Testis (tissue), 3 donors: ENCODE results near the gene SAFB2. TPM values are rescaled to one million over a fixed set of nuclear protein-coding genes. Genes with fewer than 3 reads are reported as not detected.

Experiments
- DNase-seq: peaks from one replicate; pipeline ENCODE4 v3.0.0-alpha.2; 2019
- H3K27ac ChIP-seq, 2 donors: fragments of 200-600 bp; sonication (generic); one replicate each; pipeline ENCODE4 v1.5.1; 2019
- H3K27me3 ChIP-seq: fragments of 200-600 bp; sonication (generic); one replicate; pipeline ENCODE4 v1.5.1; 2019
- H3K36me3 ChIP-seq: fragments of 200-600 bp; sonication (generic); one replicate; pipeline ENCODE4 v1.5.1; 2017; ENCODE audit warnings: low read depth; ENCODE audit errors: missing control alignments
- H3K4me1 ChIP-seq: fragments of 200-600 bp; sonication (generic); one replicate; pipeline ENCODE4 v1.5.1; 2019
- H3K4me3 ChIP-seq, 2 donors: fragments of 200-600 bp; sonication (generic); one replicate each; pipeline ENCODE4 v1.5.1; 2017 to 2019
- H3K9me3 ChIP-seq: fragments of 200-600 bp; sonication (generic); one replicate; pipeline ENCODE4 v1.5.1; 2017
- POLR2A ChIP-seq: fragments of 450-650 bp; IDR thresholded peaks from one replicate; pipeline ENCODE4 v1.6.1; 2017; ENCODE audit warnings: antibody characterized with exemption, mild to moderate bottlenecking, moderate library complexity
- WGBS, 2 donors: methylation state at CpG; one replicate each; pipeline ENCODE4 v1.1.5; 2018; 5-methylcytosine and 5-hydroxymethylcytosine counted together
- intact Hi-C: fragments of 100-400 bp; cut with DNase I; formaldehyde crosslinking; loops from one replicate; pipeline ENCODE4 v1.15.1; 2023; ENCODE audit warnings: low total_unique reads
- polyA plus RNA-seq: library from polyadenylated mRNA; stranded (reverse); fragments of 350-450 nt; fragmentation: Illumina TruSeq; extraction: RNeasy Lipid Tissue Mini Kit (QIAGEN cat#74804); gene quantifications from one replicate; pipeline ENCODE4 v1.2.3, GENCODE V29; 2014; ENCODE audit warnings: low read depth, low replicate concordance; ENCODE audit not compliant: insufficient read depth
- total RNA-seq, 2 donors: library from RNA; depleted of rRNA; stranded (reverse); fragments of >200 nt; gene quantifications; one replicate each; pipeline ENCODE4 v1.2.3, GENCODE V29; 2016
- TF ChIP-seq, protein P1 (sequence below), 3 experiments: fragments of 450-650 bp in 2 of 3; fragments of 200-600 bp in 1 of 3; sonication (generic) in 1 of 3; IDR thresholded peaks; one replicate each; pipeline ENCODE4 v1.5.1; 2016 to 2019; ENCODE audit warnings: antibody characterized with exemption in 3 of 3, mild to moderate bottlenecking in 2 of 3, moderate library complexity in 1 of 3

SAFB2 gene
- total and polyA plus RNA-seq, 3 donors from 2014 or later: 84.1 to 209 (median 173) TPM

DNA sequence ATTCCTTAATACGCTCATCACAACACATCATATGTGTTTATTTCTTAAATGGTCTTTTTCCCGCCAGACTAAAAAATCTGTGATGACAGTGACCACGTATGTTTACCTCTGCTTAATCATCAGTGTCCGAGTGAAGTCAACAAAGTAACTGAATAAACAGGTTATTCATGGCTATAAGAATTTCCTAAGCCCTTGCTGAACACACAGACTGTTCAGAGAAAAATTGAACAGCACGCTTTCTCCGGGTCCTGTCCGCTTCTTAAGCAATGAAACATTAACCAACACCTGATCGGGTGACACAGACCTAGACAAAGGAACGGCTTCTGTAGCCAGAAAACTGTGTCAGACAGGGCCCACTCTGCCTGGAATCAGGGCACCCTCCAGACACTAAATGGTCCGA lies 14.3 kb downstream of the SAFB2 start:
- intact Hi-C loops: no loop called here
- Histone ChIP-seq H3K4me1 (no peaks in the 10 kb centered on the region), H3K9me3 (no peaks in the 10 kb centered on the region), H3K27ac (no peak overlapping the region), H3K36me3 (peaks cover 9% of the 10 kb centered on the region), H3K4me3 (no peak overlapping the region), H3K27me3 (no peaks in the 10 kb centered on the region)
- 91 to 93% methylated on average over 9 to 10 of the region's 10 CpGs for WGBS, 2 donors
- TF ChIP-seq POLR2A: no peak
- TF ChIP-seq, protein P1, sequence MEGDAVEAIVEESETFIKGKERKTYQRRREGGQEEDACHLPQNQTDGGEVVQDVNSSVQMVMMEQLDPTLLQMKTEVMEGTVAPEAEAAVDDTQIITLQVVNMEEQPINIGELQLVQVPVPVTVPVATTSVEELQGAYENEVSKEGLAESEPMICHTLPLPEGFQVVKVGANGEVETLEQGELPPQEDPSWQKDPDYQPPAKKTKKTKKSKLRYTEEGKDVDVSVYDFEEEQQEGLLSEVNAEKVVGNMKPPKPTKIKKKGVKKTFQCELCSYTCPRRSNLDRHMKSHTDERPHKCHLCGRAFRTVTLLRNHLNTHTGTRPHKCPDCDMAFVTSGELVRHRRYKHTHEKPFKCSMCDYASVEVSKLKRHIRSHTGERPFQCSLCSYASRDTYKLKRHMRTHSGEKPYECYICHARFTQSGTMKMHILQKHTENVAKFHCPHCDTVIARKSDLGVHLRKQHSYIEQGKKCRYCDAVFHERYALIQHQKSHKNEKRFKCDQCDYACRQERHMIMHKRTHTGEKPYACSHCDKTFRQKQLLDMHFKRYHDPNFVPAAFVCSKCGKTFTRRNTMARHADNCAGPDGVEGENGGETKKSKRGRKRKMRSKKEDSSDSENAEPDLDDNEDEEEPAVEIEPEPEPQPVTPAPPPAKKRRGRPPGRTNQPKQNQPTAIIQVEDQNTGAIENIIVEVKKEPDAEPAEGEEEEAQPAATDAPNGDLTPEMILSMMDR (IDR thresholded peaks at IDR 0.05): no peak
- DNase-seq: no peak

DNA sequence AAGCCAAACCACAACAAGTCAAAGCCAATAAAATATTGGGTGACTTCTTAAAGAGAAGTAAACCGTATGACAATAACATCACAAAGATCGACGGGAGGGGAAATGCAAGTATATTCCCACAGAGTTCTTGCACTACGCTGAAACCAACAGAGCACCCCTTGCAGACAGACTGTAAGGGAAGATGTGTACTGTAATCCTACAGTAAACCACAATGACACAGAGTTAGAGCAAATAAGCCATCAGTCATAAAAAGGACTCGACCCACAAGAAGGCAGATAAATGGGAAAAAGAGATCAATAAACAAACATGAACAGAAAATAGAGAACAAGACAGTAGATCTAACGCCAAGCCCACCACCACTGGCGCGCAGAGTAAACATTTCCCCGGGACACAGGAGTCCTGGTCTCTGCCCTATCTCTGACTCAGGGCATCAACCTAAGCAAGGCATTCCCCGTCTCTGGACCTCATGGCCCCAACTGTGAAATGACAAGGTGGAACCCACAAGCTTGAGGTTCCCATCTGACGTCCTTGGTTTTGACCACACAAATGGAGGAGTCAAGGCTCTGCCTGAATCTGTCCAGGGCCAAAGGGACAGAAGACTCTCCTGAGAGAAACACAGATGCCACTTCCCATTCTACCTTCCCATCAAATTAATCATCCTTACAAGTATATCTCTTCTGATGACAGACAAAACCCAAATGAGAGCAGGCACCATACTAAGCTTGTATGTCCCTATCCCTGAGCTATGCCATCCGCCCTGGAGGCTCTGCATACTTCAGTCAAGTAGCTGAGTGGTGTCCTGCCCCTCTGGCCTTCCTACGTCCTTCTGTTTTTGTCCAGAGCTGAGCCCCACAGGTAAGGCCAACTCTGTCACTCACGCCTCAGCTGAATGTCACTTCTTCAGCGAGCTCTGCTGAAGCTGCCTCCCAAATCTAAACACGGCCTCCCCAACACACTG lies 15.0 kb downstream of the SAFB2 start:
- 89% methylated on average over 16 of the region's 16 CpGs for WGBS, 2 donors
- TF ChIP-seq, protein P1 (IDR thresholded peaks at IDR 0.05): no peak
- no peak for TF ChIP-seq POLR2A
- Histone ChIP-seq H3K27me3 (no peaks in the 10 kb centered on the region), H3K4me1 (no peaks in the 10 kb centered on the region), H3K4me3 (no peak overlapping the region), H3K36me3 (peaks cover 9% of the 10 kb centered on the region), H3K9me3 (no peaks in the 10 kb centered on the region), H3K27ac (no peak overlapping the region)
- intact Hi-C loops: no loop called here
- no peak for DNase-seq

DNA sequence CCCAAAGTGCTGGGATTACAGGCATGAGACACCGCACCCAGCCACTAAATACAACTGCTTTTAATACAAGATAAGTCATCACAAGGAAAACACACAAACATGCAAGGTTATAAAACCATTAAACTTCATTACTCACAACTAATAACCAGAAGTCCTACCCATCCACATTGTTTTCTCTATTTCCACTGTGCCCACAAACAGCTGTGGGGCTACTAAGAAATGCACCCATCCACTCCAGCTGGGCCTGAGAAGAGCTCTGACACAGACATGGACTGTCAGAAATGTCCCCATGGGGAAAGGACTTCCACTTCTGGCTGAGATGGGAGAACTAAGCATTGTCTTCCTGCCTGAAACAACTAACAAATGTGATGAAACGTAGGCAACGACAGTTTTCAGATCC lies 17.2 kb downstream of the SAFB2 start:
- intact Hi-C loops: no loop called here
- H3K36me3 ChIP-seq: peaks cover 9% of the 10 kb centered on the region

DNA sequence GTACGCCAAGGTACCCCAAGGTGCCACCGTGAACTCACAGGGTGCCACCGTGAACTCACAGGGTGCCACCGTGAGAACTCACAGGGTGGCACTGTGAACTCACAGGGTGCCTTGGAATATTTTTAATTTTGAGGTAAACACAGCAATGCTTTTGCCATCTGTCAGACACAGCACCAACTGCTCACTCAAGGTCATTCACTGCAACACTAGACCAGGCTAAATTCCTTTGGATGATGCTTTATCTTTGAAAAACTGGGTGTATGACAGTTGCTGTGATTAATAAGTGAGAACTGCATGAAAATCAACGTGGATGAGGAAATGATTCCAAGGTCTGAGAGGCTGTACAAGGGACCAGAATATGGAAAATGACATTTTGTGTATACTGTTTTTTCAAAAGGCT lies 18.9 kb downstream of the SAFB2 start:
- no peaks in the 10 kb centered on the region for H3K4me1 ChIP-seq
- 64 to 66% methylated on average over 5 of the region's 5 CpGs for whole genome bisulfite sequencing, 2 donors
- TF ChIP-seq POLR2A: no peak
- TF ChIP-seq, protein P1 (IDR thresholded peaks at IDR 0.05): no peak
- intact Hi-C loops: no loop called here
- H3K4me3 ChIP-seq: no peak overlapping the region
- no peak overlapping the region for H3K27ac ChIP-seq
- no peaks in the 10 kb centered on the region for H3K27me3 ChIP-seq
- DNase-seq: no peak
- H3K36me3 ChIP-seq: no peaks in the 10 kb centered on the region
- no peaks in the 10 kb centered on the region for H3K9me3 ChIP-seq

More for the DNA sequence above, 17.2 kb downstream of the SAFB2 start:
- H3K4me3 ChIP-seq: no peak overlapping the region
- no peak overlapping the region for H3K27ac ChIP-seq
- H3K4me1 ChIP-seq: no peaks in the 10 kb centered on the region
- H3K27me3 ChIP-seq: no peaks in the 10 kb centered on the region
- no peaks in the 10 kb centered on the region for H3K9me3 ChIP-seq
- DNase-seq: no peak
- TF ChIP-seq POLR2A: no peak
- TF ChIP-seq, protein P1 (IDR thresholded peaks at IDR 0.05): no peak
- WGBS, 2 donors: 90% methylated on average over 3 of the region's 3 CpGs
